OCI-LY1 (cell line): ENCODE data around the gene PLCE1.

Experiments
- H2AFZ ChIP-seq: fragments of 200-600 bp; sonication (generic), shearing (Covaris generic); 2 replicates; pipeline ENCODE4 v1.6.0; 2014; ENCODE audit warnings: antibody characterized with exemption, mild to moderate bottlenecking, low read length
- H3F3A ChIP-seq: fragments of 200-600 bp; sonication (generic), shearing (Covaris generic); 2 replicates; pipeline ENCODE4 v1.6.0; 2014; ENCODE audit warnings: mild to moderate bottlenecking, antibody characterized with exemption, low read length, moderate library complexity; ENCODE audit not compliant: insufficient read depth
- H3K27ac ChIP-seq: fragments of 200-600 bp; sonication (generic); 2 replicates; pipeline ENCODE4 v1.5.1; 2014; ENCODE audit warnings: low read length, mixed run types, mild to moderate bottlenecking, low read depth; ENCODE audit not compliant: poor library complexity, severe bottlenecking
- H3K27me3 ChIP-seq: fragments of 200-600 bp; sonication (generic); 2 replicates; pipeline ENCODE4 v1.6.0; 2014; ENCODE audit warnings: antibody characterized with exemption, mild to moderate bottlenecking, low read length, moderate library complexity; ENCODE audit not compliant: insufficient read depth
- H3K36me3 ChIP-seq: fragments of 200-600 bp; sonication (generic); 2 replicates; pipeline ENCODE4 v1.6.1; 2014; ENCODE audit warnings: mild to moderate bottlenecking, antibody characterized with exemption, low read length, moderate library complexity, mixed read lengths; ENCODE audit not compliant: insufficient read depth
- H3K4me1 ChIP-seq: fragments of 200-600 bp; sonication (generic); 2 replicates; pipeline ENCODE4 v1.5.1; 2014; ENCODE audit warnings: mild to moderate bottlenecking, low read length, moderate library complexity; ENCODE audit not compliant: insufficient read depth, severe bottlenecking
- H3K4me2 ChIP-seq: fragments of 200-600 bp; sonication (generic), shearing (Covaris generic); 2 replicates; pipeline ENCODE4 v1.6.1; 2014; ENCODE audit warnings: low read length
- H3K4me3 ChIP-seq: fragments of 200-600 bp; sonication (generic); 2 replicates; pipeline ENCODE4 v1.5.1; 2014; ENCODE audit warnings: low read length, low read depth, mild to moderate bottlenecking, mixed read lengths; ENCODE audit not compliant: poor library complexity, severe bottlenecking
- H3K79me2 ChIP-seq: fragments of 200-600 bp; shearing (Covaris generic); 2 replicates; pipeline ENCODE4 v1.6.1; 2016; ENCODE audit warnings: mixed run types, low read length, mixed read lengths; ENCODE audit not compliant: insufficient read depth
- H3K9ac ChIP-seq: fragments of 200-600 bp; sonication (generic), shearing (Covaris generic); 2 replicates; pipeline ENCODE4 v1.6.1; 2014; ENCODE audit warnings: mild to moderate bottlenecking, low read length, mixed read lengths
- H3K9me2 ChIP-seq: fragments of 200-600 bp; sonication (generic), shearing (Covaris generic); 2 replicates; pipeline ENCODE4 v1.6.1; 2014; ENCODE audit warnings: low read depth, mild to moderate bottlenecking, low read length, mixed read lengths
- H3K9me3 ChIP-seq: fragments of 200-600 bp; shearing (Covaris generic); 2 replicates; pipeline ENCODE4 v1.6.1; 2014; ENCODE audit warnings: low read length, mixed read lengths
- H4K20me1 ChIP-seq: fragments of 200-600 bp; sonication (generic), shearing (Covaris generic); 2 replicates; pipeline ENCODE4 v1.6.0; 2016; ENCODE audit warnings: mild to moderate bottlenecking, low read length; ENCODE audit not compliant: insufficient read depth
- EZH2 ChIP-seq: fragments of 200-600 bp; sonication (generic), shearing (Covaris generic); IDR thresholded peaks from 2 replicates; pipeline ENCODE4 v1.8.0; 2017; ENCODE audit warnings: borderline replicate concordance, mixed run types, mild to moderate bottlenecking, antibody characterized with exemption, low read length, moderate library complexity, mixed read lengths
- TF ChIP-seq, protein P1 (sequence below): fragments of 200-600 bp; sonication (generic), shearing (Covaris generic); IDR thresholded peaks from 2 replicates; pipeline ENCODE4 v1.5.1; 2017; ENCODE audit warnings: mild to moderate bottlenecking, antibody characterized with exemption, low read length, moderate library complexity, mixed read lengths

The PLCE1 gene

DNA sequence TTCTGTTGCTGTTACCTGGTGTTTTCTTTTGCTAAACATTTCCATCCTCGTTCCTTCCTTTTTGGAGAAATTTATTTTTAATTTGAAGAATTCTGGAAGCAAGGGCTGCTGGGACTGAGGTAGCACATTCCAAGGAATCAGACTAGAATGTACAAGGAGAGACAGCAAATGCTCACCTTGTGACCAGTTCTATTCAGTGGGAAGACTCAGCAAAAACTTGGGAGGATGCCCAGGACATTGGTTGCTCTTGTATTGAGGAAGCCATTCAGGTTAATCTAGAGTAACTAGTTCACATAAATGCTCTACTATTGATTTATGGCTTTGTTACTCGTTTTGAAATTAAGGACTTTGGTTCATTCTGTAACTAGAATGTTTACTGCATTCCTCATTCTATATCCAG is 11.3 kb downstream of the PLCE1 start:
- Histone ChIP-seq H3K9me3 (no peaks in the 10 kb centered on the region), H3K4me3 (no peak overlapping the region), H3K4me2 (no peak overlapping the region), H3F3A (no peaks in the 10 kb centered on the region), H3K9ac (no peak overlapping the region), H4K20me1 (no peaks in the 10 kb centered on the region), H3K27me3 (no peaks in the 10 kb centered on the region), H3K27ac (no peak overlapping the region), H3K79me2 (no peaks in the 10 kb centered on the region), H3K36me3 (no peaks in the 10 kb centered on the region), H3K4me1 (no peaks in the 10 kb centered on the region), H3K9me2 (no peaks in the 10 kb centered on the region), H2AFZ (no peak overlapping the region)
- TF ChIP-seq, protein P1, sequence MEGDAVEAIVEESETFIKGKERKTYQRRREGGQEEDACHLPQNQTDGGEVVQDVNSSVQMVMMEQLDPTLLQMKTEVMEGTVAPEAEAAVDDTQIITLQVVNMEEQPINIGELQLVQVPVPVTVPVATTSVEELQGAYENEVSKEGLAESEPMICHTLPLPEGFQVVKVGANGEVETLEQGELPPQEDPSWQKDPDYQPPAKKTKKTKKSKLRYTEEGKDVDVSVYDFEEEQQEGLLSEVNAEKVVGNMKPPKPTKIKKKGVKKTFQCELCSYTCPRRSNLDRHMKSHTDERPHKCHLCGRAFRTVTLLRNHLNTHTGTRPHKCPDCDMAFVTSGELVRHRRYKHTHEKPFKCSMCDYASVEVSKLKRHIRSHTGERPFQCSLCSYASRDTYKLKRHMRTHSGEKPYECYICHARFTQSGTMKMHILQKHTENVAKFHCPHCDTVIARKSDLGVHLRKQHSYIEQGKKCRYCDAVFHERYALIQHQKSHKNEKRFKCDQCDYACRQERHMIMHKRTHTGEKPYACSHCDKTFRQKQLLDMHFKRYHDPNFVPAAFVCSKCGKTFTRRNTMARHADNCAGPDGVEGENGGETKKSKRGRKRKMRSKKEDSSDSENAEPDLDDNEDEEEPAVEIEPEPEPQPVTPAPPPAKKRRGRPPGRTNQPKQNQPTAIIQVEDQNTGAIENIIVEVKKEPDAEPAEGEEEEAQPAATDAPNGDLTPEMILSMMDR = no peak
- TF ChIP-seq EZH2 = no peak

DNA sequence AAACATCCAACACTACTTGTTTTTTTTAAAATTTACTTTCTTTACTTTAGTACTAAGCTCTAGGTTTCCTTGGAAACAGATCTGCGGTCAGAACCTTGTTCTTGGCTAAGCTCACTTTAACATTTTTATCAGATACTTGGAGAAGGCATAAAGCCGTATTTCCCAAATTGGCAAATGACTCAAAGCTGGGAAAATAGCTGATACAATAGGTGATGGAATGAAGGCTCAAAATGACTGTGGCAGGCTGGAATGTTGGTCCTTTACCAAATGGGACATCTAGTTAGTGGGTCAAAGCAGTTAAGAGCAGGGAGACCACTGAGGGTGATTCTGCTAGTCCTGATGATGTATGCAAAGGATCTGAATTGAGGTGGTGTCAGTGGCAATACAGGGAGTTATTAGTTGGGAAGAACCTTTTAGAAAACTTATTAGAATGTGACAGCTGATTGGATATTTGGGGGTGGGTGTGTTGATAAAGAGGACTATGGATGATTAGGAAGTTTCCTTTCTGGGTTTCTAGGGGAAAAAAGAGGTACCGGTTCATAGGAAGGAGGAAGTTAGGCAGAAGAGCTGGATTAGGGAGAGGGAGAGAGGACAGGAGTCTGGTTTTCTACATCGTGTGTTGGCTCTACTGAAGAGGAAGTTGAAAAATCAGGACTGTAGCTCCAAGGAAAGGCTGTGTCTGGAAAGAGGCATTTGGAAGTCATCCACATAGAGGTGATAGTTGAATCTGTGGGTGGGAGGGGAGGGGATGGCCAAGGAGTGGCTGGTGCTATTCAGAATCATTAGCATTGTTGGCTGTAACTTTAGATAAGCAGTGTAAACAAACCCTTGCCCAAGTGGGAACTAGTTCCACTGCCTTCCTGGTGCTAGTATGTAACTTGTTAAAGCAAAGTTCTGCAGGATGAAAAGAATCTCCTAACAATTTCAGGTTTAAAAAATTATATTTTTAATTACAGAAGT is 13.1 kb downstream of the PLCE1 start:
- H3K9ac ChIP-seq = no peak overlapping the region

DNA sequence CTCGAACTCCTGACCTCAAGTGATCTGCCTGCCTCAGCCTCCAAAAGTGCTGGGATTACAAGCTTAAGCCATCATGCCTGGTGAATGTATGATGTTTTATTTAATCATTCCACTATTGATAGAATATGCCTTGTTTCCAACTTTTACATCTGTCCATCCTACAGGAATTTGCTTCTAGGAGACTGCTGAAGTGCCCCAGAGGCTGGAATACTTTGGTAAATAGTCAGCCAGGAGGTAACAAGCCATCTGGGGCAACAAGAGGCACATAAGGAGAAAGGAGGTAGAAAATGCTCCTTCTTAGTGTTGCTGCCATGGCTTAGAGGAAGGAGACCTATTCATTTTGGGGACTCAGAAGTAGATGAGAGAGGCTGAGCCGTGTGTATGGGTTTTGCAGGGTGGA is 14.8 kb downstream of the PLCE1 start:
- Histone ChIP-seq H3F3A (no peaks in the 10 kb centered on the region), H3K4me1 (no peaks in the 10 kb centered on the region), H3K27me3 (no peaks in the 10 kb centered on the region), H3K27ac (no peak overlapping the region), H4K20me1 (no peaks in the 10 kb centered on the region), H3K9ac (no peak overlapping the region), H3K9me3 (no peaks in the 10 kb centered on the region), H3K36me3 (no peaks in the 10 kb centered on the region), H3K9me2 (no peaks in the 10 kb centered on the region), H3K4me2 (no peak overlapping the region), H3K4me3 (no peak overlapping the region), H3K79me2 (no peaks in the 10 kb centered on the region), H2AFZ (no peak overlapping the region)
- TF ChIP-seq, protein P1 = no peak
- no peak for TF ChIP-seq EZH2

More for the DNA sequence above, 13.1 kb downstream of the PLCE1 start:
- Histone ChIP-seq H3K4me2 (no peak overlapping the region), H3F3A (no peaks in the 10 kb centered on the region), H4K20me1 (no peaks in the 10 kb centered on the region), H3K27ac (no peak overlapping the region), H3K36me3 (no peaks in the 10 kb centered on the region), H3K27me3 (no peaks in the 10 kb centered on the region), H3K4me3 (no peak overlapping the region), H2AFZ (no peak overlapping the region), H3K9me2 (no peaks in the 10 kb centered on the region), H3K79me2 (no peaks in the 10 kb centered on the region), H3K9me3 (no peaks in the 10 kb centered on the region), H3K4me1 (no peaks in the 10 kb centered on the region)
- TF ChIP-seq EZH2 = no peak
- TF ChIP-seq, protein P1 = no peak
